Epithelial cell of esophagus (primary cell): Measurements from ENCODE around the gene P2RY11.
A peak's percentile ranks its signal among the peaks of the same experiment; 100 is the strongest.

Experiments
- DNase-seq: peaks from one replicate; pipeline ENCODE4 v3.0.0; 2010; ENCODE audit warnings: low read depth
- H3K4me3 ChIP-seq: 2 replicates; pipeline ENCODE4 v1.5.1; 2011; ENCODE audit warnings: mild to moderate bottlenecking, low read length, control low read depth
- CTCF ChIP-seq: IDR thresholded peaks from 2 replicates; pipeline ENCODE4 v1.5.1; 2011; ENCODE audit warnings: low read depth, mild to moderate bottlenecking, low read length, control low read depth, inconsistent platforms; ENCODE audit not compliant: insufficient read depth; ENCODE audit errors: missing control alignments

P2RY11 gene

GRCh38 chr19:10110076-10110971 lies 1.2 kb upstream of the P2RY11 start:
- no peak overlapping the region for H3K4me3 ChIP-seq
- TF ChIP-seq CTCF, result no peak
- DNase-seq, result no peak

GRCh38 chr19:10110972-10111317 lies 548 bp upstream of the P2RY11 start:
- TF ChIP-seq CTCF, result no peak
- H3K4me3 ChIP-seq, result no peak overlapping the region
- DNase-seq, result no peak

GRCh38 chr19:10112037-10112761 lies 706 bp downstream of the P2RY11 start:
- no peak overlapping the region for H3K4me3 ChIP-seq
- no peak for DNase-seq
- TF ChIP-seq CTCF, result no peak

GRCh38 chr19:10112895-10113591 lies 1.6 kb downstream of the P2RY11 start:
- TF ChIP-seq CTCF, result peak; percentile 71
- DNase-seq, result peak; percentile 62
- H3K4me3 ChIP-seq, result no peak overlapping the region

DNA sequence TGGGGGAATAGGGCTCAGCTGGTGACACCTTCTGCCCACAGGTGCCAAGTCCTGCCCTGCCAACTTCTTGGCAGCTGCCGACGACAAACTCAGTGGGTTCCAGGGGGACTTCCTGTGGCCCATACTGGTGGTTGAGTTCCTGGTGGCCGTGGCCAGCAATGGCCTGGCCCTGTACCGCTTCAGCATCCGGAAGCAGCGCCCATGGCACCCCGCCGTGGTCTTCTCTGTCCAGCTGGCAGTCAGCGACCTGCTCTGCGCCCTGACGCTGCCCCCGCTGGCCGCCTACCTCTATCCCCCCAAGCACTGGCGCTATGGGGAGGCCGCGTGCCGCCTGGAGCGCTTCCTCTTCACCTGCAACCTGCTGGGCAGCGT lies 2.1 kb downstream of the P2RY11 start:
- H3K4me3 ChIP-seq, result no peak overlapping the region
- no peak for DNase-seq
- no peak for TF ChIP-seq CTCF

DNA sequence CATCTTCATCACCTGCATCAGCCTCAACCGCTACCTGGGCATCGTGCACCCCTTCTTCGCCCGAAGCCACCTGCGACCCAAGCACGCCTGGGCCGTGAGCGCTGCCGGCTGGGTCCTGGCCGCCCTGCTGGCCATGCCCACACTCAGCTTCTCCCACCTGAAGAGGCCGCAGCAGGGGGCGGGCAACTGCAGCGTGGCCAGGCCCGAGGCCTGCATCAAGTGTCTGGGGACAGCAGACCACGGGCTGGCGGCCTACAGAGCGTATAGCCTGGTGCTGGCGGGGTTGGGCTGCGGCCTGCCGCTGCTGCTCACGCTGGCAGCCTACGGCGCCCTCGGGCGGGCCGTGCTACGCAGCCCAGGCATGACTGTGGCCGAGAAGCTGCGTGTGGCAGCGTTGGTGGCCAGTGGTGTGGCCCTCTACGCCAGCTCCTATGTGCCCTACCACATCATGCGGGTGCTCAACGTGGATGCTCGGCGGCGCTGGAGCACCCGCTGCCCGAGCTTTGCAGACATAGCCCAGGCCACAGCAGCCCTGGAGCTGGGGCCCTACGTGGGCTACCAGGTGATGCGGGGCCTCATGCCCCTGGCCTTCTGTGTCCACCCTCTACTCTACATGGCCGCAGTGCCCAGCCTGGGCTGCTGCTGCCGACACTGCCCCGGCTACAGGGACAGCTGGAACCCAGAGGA lies 2.6 kb downstream of the P2RY11 start:
- no peak for DNase-seq
- no peak for TF ChIP-seq CTCF

More for the DNA sequence above, 2.6 kb downstream of the P2RY11 start:
- H3K4me3 ChIP-seq, result no peak overlapping the region
